Astrocyte of the cerebellum (primary cell): Measurements from ENCODE around the gene LCN12.

Experiments used
- DNase-seq: peaks from one replicate; pipeline ENCODE4 v3.0.0-alpha.2; 2011; ENCODE audit warnings: low read depth
- H3K4me3 ChIP-seq: 2 replicates; pipeline ENCODE4 v1.5.1; 2011; ENCODE audit warnings: mild to moderate bottlenecking, low read depth, low read length, moderate library complexity
- in situ Hi-C: cut with HindIII; loops from 2 replicates; pipeline ENCODE4 v1.10.0; 2017; ENCODE audit warnings: low sequenced_read_pairs
- TF ChIP-seq, protein P1 (sequence below): IDR thresholded peaks from 2 replicates; pipeline ENCODE4 v1.5.1; 2012; ENCODE audit warnings: low read length, low read depth, moderate library complexity, mild to moderate bottlenecking; ENCODE audit errors: missing control alignments

Gene LCN12

DNA sequence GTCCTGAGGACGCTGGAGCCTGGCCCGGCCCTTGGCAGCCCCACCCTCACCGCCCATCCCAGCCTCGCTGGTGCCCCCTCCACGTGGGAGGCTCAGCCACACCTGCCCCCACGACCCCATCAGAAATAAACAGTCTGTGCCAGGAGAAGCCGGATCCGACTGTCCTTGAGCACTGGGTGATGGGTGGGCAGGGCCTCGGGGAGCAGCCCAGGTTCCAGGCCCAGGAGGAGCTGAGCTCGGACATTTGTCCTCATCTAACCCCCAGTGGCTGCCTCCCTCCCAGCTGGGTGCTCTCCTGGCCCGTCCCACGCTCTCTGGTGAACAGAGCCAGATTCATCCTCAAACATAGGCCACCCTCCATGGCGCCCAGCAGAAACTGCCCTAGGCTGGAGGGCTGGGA lies 20.7 kb downstream of the LCN12 start:
- TF ChIP-seq, protein P1, sequence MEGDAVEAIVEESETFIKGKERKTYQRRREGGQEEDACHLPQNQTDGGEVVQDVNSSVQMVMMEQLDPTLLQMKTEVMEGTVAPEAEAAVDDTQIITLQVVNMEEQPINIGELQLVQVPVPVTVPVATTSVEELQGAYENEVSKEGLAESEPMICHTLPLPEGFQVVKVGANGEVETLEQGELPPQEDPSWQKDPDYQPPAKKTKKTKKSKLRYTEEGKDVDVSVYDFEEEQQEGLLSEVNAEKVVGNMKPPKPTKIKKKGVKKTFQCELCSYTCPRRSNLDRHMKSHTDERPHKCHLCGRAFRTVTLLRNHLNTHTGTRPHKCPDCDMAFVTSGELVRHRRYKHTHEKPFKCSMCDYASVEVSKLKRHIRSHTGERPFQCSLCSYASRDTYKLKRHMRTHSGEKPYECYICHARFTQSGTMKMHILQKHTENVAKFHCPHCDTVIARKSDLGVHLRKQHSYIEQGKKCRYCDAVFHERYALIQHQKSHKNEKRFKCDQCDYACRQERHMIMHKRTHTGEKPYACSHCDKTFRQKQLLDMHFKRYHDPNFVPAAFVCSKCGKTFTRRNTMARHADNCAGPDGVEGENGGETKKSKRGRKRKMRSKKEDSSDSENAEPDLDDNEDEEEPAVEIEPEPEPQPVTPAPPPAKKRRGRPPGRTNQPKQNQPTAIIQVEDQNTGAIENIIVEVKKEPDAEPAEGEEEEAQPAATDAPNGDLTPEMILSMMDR: no peak
- no peak overlapping the region for H3K4me3 ChIP-seq
- in situ Hi-C loops: no loop called here
- DNase-seq: no peak

DNA sequence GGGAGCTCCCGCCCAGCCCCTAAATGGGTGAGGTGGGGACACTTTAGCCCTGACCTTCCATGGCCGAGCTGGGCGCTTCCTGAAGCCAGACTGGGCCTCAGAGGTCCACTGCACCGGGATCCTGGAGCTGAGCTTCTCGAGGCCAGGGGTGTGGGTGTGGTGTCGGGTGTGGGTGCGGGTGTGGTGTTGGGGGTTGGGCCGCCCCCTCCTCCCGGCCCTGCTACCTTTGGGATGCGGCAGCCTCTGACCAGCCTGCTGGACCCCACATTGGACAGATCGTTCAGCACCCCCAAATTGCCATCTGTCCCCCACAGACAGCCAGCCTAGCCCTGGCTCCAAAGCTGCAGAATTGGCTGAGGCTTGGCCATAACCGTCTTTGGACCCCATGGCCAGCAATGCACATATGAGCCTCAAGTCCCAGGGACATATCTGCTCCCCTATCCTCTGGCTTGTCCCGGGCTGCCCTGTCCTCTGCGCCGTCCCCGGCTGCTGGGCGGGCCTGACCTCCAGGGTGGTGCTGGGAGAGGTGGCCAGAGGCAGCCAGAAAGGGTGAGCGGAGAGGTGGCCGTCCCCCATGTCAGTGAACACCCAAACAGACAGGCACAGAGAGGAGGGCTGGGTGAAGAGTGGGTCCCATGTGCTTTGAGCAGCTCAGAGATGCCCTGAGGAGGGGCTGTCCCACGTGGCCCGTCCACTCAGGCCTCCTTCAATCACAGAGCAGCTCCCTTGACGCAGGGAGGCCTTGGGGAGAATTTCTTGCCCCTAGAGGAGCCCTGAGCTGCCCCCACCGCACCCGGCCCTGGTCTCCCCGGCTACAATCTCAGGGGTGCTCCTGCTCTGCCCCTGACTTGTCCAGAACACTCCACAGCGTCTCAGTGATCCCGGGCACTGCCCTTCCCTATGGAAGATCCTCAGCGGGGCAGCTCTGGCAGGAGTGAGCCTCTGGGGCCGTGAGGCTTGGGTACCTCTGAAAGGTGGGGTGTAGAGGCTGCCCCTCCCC lies 21.8 kb downstream of the LCN12 start:
- no peak for DNase-seq
- no peak overlapping the region for H3K4me3 ChIP-seq
- TF ChIP-seq, protein P1: no peak
- in situ Hi-C loops: no loop called here

DNA sequence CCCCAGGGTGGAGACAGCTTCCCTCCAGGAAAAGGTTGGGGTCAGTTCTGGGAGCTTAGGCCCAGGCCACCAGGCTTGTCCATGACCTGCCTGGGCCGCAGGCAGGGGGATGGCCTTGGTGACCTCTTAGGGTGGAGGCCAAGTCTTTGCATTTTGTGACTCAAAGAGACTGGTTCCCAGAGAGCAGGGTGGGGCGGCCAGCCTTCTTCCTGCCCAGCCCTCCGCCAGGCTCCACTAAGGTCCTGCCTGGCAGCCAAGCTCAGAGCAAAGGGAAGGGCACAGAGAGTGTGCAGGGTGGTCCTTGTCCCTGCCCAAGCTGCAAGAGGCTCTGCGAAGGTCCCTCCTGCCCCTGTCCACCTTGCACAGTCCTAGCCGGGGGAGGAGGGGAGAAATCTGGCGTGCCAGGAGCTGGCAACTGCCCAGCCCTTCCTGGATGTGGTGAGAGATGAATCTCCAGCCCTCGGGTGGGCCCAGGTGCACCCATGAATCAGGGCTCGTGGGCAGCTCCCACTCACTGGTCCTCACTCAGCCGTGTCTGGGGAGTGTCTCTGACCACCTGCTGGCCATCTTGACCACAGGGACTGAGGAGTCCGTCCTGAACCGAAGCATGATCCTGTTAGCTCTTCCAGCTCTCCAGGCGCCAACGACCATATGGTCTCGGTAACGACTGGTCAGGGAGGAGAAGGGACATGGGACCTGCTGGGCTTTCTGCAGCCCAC lies 22.9 kb downstream of the LCN12 start:
- no peak overlapping the region for H3K4me3 ChIP-seq
- in situ Hi-C loops: no loop called here
- TF ChIP-seq, protein P1: no peak
- no peak for DNase-seq

DNA sequence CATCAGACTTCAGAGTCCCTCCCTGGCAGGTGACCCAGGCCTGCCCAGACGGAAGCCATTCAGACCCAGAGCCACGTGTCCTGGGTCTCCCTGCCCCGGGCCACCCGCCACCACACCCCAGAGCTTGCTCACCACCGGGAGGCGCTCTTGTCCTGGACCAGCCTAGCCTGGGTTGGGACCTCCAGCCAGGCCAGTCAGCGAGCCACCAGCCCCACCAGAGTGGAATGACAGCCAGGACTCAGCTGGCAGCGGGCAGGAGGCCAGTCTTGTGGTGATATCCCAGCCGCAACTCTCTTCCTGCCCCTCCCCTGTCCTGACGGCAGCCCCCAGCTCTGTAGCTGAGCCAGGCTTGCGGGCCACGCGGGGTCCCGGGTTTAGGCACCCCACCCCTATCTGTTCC lies 23.6 kb downstream of the LCN12 start:
- in situ Hi-C loops: no loop called here
- peak; percentile 15 for DNase-seq
- TF ChIP-seq, protein P1: peak; percentile 39
- H3K4me3 ChIP-seq: no peak overlapping the region

DNA sequence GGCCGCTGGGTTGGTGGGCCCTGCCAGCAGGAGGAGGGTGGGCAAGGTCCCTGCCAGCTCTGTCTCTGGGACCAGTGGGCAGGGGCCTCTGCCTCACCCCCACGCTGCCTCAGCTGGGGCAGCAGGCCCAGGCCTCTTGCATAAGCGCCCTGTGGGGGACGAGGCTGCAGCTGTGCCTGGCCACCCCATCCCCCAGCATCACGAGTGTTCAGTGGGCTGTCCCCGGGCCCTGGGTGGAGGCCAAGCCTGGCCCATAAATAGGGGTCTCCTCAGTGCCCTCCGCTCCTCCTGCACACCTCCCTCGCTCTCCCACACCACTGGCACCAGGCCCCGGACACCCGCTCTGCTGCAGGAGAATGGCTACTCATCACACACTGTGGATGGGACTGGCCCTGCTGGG lies 25.1 kb downstream of the LCN12 start, which contains the start of gene PTGDS:
TSS of gene PTGDS (plus strand) at position 282 of the 400 bp plus-strand sequence. CDS start at position 357, 75 bp downstream.
- peak within 1 kb of the TSS; percentile 40 for H3K4me3 ChIP-seq

DNA sequence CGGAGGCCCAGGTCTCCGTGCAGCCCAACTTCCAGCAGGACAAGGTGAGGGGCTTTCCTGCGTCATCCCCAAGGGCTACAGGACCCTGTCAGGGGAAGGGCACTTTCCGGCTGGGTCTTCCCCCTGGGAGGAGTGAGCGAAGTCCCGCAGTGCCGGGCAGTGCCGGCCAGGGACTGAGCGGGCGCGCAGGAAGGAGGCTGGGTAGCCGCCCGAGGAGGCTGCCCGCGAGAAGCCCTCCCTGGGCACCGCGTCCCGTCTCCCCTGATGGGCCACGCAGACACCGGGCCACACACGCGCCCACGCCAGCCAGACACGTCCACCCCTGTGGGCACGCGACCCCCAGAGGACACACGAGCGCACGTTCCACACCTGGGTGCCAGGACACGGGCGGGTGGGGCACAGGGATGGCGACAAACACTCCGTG lies 25.6 kb downstream of the LCN12 start:
- H3K4me3 ChIP-seq: peak overlapping the region; percentile 40
- TF ChIP-seq, protein P1: no peak
- in situ Hi-C loops: no loop called here
- no peak for DNase-seq

More for the DNA sequence above, 25.1 kb downstream of the LCN12 start, which contains the start of gene PTGDS:
- in situ Hi-C loops: no loop called here
- DNase-seq: no peak
- TF ChIP-seq, protein P1: no peak
